Ascending aorta (tissue), 2 donors: ENCODE data around the gene REXO5. TPM values are rescaled to one million over a fixed set of nuclear protein-coding genes. Genes with fewer than 3 reads are reported as not detected.

ENCODE experiments used
- DNase-seq, 2 donors: peaks; one replicate each; pipeline ENCODE4 v3.0.0-alpha.2; 2019; ENCODE audit warnings: low spot score in 2 of 2
- H3K27ac ChIP-seq, 2 donors: fragments of 200-600 bp; sonication (generic); one replicate each; pipeline ENCODE4 v1.5.1; 2016 to 2017; ENCODE audit warnings: mild to moderate bottlenecking in 1 of 2
- H3K27me3 ChIP-seq: fragments of 200-600 bp; sonication (generic); one replicate; pipeline ENCODE4 v1.5.1; 2017
- H3K36me3 ChIP-seq, 2 donors: fragments of 200-600 bp; sonication (generic); one replicate each; pipeline ENCODE4 v1.5.1; 2016
- H3K4me1 ChIP-seq, 2 donors: fragments of 200-600 bp; sonication (generic); one replicate each; pipeline ENCODE4 v1.5.1; 2016 to 2017; ENCODE audit warnings: mild to moderate bottlenecking in 1 of 2
- H3K4me3 ChIP-seq, 2 donors: fragments of 200-600 bp; sonication (generic); one replicate each; pipeline ENCODE4 v1.5.1; 2016 to 2017; ENCODE audit warnings: mild to moderate bottlenecking in 1 of 2
- H3K9me3 ChIP-seq, 2 donors: fragments of 200-600 bp; sonication (generic); one replicate each; pipeline ENCODE4 v1.5.1; 2016
- intact Hi-C: fragments of 100-400 bp; cut with DNase I; formaldehyde crosslinking; loops from one replicate; pipeline ENCODE4 v1.15.1; 2023
- total RNA-seq: library from RNA; depleted of rRNA; stranded (reverse); fragments of >200 nt; gene quantifications from one replicate; pipeline ENCODE4 v1.1.0, GENCODE V29; 2016
- TF ChIP-seq, protein P1 (sequence below), 3 experiments: fragments of 200-600 bp in 2 of 3; fragments of 450-650 bp in 1 of 3; sonication (generic) in 2 of 3; IDR thresholded peaks; one replicate each; pipeline ENCODE4 v1.5.1; 2016 to 2019; ENCODE audit warnings: antibody characterized with exemption in 3 of 3, mild to moderate bottlenecking in 1 of 3, moderate library complexity in 1 of 3

The REXO5 gene
- total RNA-seq, 1 donor from 2014 or later, result 2.1 TPM

DNA sequence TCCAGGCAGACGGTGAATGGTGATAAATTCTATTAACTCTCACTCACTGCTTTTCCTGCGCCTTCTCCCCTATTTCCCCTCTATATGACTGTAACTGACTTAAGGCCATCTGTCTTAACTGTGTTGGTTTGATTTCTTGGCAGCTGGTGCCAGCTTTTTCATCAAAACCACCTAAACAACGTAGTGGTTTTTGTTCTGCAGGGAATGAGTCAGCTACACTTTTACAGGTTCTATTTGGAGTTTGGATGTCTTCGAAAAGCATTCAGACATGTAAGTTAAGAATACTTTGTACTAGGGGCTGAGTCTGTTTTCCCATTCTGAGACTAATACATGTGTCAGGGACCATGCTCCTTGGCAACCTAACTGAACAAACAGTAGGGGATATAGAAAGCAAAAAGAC is 8.5 kb downstream of the REXO5 start:
- no peaks in the 10 kb centered on the region for H3K4me1 ChIP-seq
- no peak for DNase-seq
- no peaks in the 10 kb centered on the region for H3K36me3 ChIP-seq
- H3K9me3 ChIP-seq, result no peaks in the 10 kb centered on the region
- TF ChIP-seq, protein P1, sequence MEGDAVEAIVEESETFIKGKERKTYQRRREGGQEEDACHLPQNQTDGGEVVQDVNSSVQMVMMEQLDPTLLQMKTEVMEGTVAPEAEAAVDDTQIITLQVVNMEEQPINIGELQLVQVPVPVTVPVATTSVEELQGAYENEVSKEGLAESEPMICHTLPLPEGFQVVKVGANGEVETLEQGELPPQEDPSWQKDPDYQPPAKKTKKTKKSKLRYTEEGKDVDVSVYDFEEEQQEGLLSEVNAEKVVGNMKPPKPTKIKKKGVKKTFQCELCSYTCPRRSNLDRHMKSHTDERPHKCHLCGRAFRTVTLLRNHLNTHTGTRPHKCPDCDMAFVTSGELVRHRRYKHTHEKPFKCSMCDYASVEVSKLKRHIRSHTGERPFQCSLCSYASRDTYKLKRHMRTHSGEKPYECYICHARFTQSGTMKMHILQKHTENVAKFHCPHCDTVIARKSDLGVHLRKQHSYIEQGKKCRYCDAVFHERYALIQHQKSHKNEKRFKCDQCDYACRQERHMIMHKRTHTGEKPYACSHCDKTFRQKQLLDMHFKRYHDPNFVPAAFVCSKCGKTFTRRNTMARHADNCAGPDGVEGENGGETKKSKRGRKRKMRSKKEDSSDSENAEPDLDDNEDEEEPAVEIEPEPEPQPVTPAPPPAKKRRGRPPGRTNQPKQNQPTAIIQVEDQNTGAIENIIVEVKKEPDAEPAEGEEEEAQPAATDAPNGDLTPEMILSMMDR (IDR thresholded peaks at IDR 0.05), result no peak
- no peaks in the 10 kb centered on the region for H3K27me3 ChIP-seq
- intact Hi-C loops, result no loop called here
- no peak overlapping the region for H3K4me3 ChIP-seq
- no peak overlapping the region for H3K27ac ChIP-seq

DNA sequence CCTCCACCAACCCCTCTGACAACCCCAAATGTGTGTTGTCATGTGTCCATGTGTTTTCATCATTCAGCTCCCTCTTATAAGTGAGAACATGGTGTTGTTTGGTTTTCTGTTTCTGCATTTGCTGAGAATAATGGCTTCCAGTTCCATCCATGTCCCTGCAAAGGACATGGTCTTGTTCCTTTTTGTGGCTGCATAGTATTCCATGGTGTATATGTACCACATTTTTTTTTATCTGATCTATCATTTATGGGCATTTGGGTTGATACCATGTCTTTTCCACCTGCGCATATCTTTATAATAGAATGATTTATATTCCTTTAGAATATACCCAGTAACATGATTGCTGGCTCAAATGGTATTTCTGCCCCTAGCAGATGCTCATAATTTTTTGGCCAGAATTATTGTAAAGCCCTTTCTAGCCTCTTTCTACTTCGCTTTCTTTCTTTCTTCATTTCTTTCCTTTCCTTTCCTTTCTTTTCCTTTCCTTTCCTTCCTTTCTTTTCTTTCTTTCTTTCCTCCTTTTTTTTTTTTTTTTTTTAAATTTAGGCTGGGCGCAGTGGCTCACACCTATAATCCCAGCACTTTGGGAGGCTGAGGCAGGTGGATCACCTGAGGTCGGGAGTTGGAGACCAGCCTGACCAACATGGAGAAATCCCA is 12.7 kb downstream of the REXO5 start:
- Histone ChIP-seq H3K27me3 (no peaks in the 10 kb centered on the region), H3K4me1 (no peaks in the 10 kb centered on the region), H3K27ac (no peak overlapping the region), H3K4me3 (no peak overlapping the region), H3K36me3 (no peaks in the 10 kb centered on the region), H3K9me3 (no peaks in the 10 kb centered on the region)
- no peak for DNase-seq
- TF ChIP-seq, protein P1 (IDR thresholded peaks at IDR 0.05), result no peak
- intact Hi-C loops, result no loop called here

DNA sequence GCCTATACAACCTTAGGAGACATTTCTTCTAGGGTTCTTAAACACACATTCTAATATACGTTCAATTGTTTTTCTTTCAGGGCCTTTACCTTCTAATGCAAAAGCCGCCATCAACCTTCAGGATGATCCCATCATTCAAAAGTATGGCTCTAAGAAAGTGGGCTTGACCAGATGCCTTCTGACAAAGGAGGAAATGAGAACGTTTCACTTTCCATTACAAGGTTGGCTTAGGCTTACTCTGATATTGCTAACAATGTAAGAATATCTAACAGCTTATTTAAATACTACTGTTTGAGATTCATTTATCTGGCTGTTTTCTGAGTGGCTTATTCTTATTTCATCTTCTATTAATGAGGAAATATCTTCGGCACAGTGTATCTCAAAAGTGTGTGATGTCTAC is 15.4 kb downstream of the REXO5 start:
- no peaks in the 10 kb centered on the region for H3K4me1 ChIP-seq
- H3K27me3 ChIP-seq, result no peaks in the 10 kb centered on the region
- no peak for DNase-seq
- H3K36me3 ChIP-seq, result no peaks in the 10 kb centered on the region
- H3K4me3 ChIP-seq, result no peak overlapping the region
- TF ChIP-seq, protein P1 (IDR thresholded peaks at IDR 0.05), result no peak
- no peak overlapping the region for H3K27ac ChIP-seq
- intact Hi-C loops, result no loop called here
- H3K9me3 ChIP-seq, result no peaks in the 10 kb centered on the region

DNA sequence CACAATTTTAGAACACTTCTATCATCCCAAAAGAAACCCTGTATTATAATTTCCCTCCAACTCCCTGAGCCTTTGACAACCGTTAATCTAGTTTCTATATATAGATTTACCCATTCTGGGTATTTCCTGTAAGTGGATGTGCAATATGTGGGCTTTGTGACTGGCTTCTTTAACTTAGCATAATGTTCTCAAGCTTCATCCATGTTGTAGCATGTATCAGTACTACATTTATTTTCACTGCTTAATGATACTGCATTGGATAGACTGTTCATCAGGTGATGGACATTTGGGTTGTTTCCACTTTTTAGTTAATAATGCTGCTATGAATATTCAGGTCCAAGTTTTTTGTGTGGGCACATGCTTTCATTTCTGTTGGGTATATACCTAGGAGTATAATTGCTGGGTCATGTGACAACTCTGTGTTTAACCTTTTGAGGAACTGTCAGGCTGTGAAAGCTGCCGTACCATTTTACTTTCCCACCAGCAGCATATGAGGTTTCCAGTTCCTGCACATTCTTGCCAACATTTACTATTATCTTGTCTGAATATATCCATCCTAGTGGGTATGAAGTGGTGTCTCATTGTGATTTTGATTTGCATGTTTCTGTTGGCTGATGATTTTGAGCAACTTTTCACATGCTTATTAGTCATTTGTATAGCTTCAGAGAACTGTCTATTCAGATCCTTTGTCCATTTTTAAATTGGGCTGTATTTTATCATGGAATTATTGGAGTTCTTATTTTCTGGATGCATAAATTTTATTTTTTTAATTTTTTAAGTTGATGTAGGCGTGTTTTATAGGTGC is 16.4 kb downstream of the REXO5 start:
- no peaks in the 10 kb centered on the region for H3K27me3 ChIP-seq
- DNase-seq, result no peak
- no peaks in the 10 kb centered on the region for H3K4me1 ChIP-seq
- H3K4me3 ChIP-seq, result no peak overlapping the region
- H3K36me3 ChIP-seq, result no peaks in the 10 kb centered on the region
- no peaks in the 10 kb centered on the region for H3K9me3 ChIP-seq
- TF ChIP-seq, protein P1 (IDR thresholded peaks at IDR 0.05), result no peak
- H3K27ac ChIP-seq, result no peak overlapping the region
- intact Hi-C loops, result no loop called here

DNA sequence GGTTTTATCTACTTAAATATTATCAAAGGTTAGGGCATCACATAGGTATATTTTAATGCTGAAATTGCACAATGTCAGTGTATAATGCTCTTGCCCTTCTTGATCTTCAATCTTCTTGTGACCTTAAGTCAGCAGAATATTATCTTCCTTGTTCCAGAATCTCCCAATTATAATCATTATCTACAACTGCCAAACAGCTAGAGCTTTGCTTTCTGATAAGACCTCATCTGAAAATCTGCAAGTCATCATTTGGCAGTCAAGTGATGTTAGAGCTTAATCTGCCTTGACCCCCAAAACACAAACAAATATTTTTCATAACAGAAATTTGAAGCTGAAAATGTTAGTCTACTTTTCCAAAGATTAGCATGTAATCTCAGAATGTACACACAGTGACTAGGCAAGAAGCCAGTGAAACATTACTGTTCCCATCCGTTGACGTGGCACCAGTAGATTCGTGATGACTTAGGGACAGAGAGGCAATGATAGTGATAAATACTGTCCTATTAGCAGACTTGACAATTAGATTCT is 19.8 kb downstream of the REXO5 start:
- no peaks in the 10 kb centered on the region for H3K36me3 ChIP-seq
- DNase-seq, result no peak
- intact Hi-C loops, result no loop called here
- H3K4me1 ChIP-seq, result no peaks in the 10 kb centered on the region
- H3K27ac ChIP-seq, result no peak overlapping the region
- TF ChIP-seq, protein P1 (IDR thresholded peaks at IDR 0.05), result no peak
- no peak overlapping the region for H3K4me3 ChIP-seq
- no peaks in the 10 kb centered on the region for H3K27me3 ChIP-seq
- H3K9me3 ChIP-seq, result no peaks in the 10 kb centered on the region
